ENCODE results near the gene CRAT.

The CRAT gene

DNA sequence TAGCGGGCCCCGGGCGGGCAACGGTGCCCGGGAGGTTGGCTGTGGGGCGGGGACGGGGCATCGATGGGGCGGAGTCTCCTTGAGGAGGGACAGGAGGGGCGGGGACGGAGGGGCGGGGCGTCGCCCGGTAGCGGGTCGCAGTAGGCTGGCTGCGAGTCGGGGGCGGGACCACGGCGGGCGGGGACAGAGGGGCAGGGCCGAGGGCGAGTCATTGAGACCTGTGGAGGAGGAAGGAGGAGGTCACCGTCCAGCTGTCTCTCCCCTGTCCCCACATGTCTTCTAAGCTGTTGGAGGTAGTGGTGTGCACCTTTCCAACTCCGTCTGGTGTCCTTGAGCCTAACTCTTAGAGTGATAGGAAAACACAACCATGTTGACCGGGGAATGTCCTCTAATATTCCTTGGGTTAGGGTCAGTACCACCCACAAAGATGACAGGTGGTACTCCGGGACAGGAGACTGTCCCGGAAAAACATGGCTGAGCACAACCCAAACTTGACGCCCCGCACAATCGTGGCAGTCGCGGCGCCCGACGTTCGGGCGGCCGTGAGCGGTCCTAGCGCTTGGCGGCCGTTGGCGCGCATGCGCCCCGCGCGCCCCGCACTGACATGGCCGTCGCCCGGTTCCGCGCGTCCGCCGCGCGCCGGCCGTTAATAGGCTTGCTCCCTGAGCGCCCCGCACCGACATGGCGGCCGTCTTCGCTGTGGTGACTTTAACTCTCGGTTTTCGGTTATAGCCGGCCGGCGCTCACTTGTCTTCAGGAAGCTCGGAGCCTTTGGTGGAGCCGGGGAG lies at the start of gene CRAT, which contains the start of gene PTPA:
Gene CRAT (minus strand): TSS at position 54 of the 788 bp plus-strand sequence. CDS start 284 bp downstream, outside the sequence.
Gene PTPA (plus strand): TSS at position 676 of the 788 bp plus-strand sequence. CDS start 186 bp downstream, outside the sequence.
- peak; percentile 96 for DNase-seq

DNA sequence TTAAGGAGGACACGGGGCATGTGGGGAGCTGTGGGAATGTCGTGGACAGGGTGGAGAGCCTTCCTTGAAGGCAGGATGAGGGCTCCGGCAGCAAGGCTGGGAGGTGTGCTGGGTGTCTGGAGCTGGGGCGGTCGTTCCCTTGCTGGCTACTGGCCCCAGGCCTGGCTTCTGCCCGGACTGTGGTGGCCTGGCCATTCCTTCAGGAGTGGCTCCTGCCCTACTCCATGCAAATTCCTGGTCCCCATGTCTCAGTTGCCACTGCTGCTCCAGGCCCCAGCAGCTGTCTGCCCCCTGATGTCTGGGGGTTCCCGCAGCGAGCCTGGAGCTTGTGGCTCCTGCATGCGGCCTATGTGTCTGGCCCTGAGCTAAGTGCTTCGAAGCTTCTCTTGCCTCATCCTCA lies 45.6 kb upstream of the CRAT start:
- DNase-seq: no peak

DNA sequence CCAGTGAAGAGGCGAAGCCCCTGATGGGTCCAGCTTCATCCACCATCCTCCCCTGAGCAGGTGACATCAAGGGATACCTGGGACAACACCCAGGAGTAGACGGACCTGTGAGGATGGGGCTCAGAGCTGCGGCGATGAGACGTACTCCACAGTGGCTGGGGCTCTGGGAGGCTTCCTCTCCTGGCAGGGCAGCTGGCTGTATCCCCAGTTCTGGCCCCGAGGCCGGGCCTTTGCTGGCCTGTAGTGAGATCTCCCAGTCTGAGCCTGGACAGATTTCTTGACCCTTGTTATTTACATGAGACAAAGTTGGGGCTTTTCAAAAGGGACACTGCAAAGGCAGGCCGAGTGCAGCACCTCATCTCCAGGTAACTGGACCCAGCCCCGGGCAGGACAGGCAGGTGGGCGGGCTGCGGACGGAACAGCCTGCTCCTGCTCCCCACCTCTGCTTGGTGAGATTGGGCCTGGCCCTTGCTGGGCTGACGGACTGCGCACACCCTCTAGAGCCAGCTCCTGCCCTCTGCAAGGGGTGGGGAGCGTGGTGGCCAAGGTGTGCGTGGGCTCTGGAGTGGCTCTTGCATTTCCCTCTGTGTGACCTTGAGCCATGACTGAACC lies 44.4 kb upstream of the CRAT start:
- DNase-seq: no peak

DNA sequence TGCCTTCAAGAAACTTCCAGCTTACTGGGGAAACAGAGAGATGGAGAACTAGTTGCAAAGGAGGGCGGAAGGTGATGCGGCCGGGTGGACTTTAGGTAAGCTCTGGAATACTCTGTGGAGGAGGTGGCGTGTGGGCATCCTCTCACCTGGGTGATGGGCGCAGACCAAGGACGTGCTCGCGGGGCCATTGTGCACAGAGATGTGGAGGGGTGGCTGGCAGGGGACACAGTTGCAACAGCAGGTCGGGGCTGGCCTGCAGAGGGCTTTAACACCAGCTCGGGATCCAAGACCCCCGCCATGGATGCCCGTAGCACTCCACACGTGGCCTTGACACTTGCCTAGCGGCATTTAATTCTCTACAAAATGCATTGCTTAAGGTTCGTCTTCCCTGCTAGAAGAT lies 40.9 kb upstream of the CRAT start:
- DNase-seq: no peak

DNA sequence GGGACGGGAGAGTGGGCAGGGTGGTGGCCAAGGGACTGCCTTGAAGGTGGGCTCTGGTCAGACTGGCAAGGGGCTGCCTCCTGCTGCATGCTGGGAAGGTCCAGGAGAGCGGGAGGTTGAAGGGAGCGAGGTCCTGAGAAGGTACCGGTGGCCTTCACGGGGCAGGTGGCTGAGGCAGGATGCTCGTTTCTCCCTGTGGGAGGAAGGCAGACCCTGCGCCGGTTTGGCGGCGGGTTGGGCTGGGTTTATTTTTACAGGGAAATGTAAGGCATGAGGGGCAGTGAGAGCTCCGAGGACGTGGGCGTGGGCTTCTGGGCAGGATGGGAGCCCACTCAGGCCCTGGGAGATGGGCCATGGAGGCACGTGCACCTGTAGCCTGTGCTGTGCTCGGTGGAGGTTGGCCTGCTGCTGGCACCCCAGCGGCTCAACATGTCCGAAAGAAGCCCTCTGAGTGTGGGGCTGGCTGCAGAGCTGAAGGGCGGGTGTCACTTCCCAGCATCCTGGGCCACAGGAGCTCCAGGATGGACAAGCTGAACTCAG lies 40.1 kb upstream of the CRAT start:
- no peak for DNase-seq

DNA sequence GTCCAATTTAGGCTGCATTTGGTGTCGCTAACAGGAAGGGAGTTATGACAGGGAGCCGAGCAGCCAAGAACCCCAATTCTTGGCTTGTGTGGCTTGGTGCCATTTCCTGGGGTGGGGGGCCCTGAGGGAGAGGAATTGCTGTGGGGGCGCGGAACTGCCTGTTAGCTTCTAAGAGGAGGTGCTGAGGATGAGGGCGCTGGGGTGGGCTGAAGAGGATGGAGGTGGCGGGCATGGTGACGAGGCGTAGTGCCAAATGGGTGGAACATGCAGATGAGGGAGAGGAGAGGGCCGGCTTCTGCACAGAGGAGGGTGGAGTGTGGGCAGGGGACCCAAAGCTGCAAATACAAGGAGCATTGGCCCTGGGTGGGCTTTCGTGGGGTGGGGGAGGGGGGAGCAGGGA lies 39.5 kb upstream of the CRAT start:
- DNase-seq: no peak

DNA sequence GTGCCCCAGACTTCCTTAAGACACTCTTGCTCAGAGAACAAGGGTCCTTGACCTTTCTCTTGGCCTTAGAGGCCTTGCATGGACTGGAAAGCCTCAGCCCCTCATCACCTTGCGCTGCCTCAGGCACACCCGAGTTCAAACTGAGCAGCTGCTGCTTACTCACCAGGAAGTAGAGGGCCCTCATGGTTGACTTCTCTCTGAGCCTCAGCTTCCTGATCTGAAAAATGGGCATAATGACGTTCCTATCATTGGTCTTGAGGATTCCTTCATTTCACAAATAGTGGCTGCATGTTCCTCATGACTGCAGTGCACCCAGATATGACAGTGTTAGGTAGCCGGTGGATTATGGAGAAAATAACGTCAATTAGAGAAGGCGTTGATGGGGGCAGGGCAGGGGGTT lies 38.8 kb upstream of the CRAT start:
- no peak for DNase-seq

DNA sequence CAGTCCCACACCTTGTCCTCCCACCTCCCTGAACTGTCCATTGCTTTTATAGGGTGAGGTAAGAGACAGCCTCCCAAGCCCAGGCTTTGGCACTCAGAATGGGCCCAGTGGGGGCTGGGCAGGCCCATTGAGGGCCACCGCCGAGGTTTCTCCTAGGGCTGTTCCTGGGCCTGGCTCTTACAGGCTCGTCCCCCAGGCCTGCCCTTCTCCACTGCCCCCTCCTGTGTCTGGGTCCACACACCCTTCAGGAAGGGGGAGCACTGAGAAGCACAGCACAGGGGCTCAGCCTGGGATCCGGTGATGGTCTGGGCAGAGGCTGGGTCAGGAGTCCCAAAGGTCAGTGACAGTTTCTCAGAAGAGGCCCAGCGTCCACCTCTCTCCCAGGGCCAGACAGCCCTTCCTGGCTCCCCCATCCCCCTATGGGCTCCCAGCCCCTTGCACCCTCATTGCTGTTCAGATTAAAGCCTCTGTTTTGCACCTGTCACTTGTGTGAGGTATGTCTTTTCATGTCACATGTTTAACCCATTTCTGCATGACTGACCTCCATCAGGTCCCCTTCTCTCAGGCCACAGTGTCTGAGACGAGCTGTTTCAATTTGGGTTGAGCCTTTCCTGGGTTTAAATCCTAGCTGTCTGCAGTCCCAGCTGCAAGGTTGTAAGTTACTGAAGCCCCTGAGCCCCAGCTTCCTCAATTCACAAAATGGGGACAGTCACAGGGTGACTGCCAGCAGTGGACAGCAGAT lies 38.0 kb upstream of the CRAT start:
- DNase-seq: no peak

DNA sequence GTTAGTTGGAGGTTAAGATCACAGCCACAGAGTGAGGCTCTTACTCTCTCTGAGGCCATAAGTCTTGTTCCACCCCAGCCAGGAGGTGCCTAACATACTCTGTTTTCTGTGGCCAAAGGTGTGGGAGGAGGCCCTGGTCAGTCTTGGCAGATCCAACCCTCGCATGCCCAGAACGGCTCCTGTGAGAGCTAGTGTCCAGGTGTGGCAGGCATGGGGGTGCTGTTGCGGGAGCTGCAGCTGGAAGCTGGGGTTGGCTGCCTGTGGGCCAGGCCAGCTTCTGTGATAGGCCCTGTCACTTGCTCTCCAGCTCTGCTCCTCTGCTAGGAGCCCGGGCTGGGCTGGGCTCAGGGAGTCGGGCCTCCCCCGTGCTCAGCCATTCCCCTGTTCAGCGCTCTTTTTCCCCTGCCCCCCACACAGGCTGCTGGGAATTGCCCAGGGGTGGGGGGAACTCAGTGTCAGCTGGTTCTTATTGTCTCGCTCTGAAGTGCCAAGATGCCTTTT lies 35.9 kb upstream of the CRAT start:
- no peak for DNase-seq

DNA sequence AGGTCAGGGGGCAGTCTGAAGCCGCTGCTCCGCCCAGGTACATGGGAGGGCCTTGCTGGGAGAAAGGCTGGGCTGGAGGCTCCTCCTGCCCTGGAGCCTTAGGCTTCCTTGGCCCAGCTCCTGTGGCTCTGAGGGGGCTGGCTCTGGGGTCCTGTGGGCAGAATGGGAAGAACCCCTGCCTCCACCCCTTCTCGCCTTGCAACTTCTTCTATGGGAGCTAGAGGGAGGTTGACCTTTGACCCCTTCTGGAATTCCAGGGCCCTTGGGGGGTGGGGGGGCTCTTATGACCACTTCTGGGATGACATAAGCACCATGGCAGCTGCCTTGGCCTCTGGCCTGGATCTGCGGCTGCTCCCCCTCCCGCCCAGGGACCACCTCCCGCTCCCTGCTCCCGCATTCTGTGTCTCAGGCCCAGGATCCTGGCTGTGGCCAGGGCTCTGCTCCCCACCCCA lies 35.3 kb upstream of the CRAT start:
- no peak for DNase-seq

DNA sequence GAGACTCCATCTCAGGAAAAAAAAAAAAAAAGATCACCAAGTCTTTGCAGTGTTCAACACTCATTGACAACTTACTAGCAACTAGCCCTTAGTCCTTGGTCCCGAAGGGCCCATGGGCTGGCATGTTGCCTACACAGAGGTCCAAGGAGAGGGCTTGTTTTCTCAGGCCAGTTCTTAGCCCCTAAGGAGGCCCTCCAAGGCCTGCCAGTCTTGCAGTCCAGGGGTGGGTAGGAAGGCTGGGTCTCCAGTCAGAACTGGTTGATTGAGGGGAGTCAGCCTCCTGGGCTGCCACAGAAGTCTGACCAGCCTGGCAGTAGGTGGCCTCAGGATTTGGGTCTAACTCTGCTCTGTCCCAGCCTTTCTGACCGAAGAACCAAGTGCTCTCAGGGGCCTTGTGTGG lies 34.7 kb upstream of the CRAT start:
- DNase-seq: no peak

DNA sequence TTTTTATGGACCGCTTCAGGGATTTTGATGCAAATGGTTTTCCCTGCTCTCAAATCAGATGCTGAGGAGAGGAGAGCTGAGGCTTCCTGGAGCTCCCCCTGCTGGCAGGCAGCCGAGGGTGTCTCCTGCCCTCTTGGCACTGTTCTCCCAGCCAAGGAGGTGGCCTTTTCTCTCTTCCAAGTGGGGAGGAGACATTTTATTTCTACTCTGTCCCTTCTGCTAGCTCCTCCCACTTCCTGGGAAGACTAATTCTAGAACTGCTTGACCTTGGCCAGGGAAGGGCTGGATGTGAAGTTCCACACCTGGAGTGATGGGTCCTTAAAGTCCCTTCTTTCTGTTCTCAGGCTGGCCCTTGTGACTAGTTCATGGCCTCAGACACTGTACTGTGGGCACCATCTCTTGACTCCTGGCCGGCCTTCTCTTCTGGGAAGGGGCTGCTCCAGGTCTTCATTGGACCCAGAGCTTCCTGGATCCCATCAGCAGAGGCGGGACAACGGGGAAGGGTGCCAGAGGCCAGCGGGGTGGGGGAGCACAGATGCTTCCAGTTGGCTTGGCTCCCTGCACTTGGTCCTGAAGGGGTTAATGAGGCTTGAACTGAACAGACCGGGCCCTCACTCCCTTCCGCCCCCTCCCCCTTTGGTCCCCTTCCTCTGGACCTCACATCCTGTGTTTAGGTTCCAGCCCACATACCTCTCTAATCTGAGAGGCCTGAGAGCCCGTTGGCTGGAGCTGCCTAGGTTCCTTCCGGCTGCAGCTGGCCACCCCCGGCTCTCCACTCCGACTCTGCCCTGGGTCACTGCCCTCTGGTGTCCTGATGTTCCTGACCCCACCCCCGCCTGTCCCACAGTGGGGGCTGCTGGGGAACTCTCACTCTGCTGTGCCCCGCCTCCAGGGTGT lies 32.7 kb upstream of the CRAT start:
- DNase-seq: peak; percentile 70

DNA sequence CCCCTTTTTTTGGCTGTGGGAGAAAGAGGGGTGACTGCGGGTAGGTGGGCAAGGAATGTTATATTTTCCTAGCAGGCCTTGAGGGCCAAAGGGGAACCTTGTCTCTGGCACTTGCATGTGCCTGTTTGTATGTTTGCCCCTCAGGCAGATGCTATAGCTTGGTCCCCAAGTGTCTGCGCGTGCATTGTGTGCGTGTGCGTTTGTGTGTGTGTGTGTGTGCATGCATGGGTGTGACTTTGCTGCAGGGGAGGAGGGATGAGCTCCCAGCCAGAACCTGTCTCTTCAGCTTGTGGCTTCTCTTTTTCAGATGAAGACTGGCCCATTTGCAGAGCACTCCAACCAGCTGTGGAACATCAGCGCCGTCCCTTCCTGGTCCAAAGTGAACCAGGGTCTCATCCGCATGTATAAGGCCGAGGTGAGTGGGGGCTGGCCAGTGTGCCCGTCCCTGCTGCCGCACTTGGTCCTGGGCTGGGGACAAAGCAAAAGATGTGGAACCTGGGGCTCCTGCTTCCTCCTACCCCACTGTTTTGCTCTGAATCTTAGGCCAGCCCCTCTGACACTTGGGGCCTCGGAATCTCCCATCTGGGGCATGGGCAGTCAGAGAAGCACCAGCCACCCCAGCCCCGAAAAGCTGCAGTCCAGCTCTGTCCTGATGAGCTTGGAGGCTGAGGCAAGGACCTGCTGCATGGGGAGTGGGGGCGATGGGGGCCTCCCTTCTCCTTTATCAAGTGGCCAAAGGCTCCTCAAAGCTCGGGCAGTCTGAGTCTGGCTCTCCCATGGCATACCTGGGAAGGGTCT lies 31.7 kb upstream of the CRAT start:
- DNase-seq: no peak

DNA sequence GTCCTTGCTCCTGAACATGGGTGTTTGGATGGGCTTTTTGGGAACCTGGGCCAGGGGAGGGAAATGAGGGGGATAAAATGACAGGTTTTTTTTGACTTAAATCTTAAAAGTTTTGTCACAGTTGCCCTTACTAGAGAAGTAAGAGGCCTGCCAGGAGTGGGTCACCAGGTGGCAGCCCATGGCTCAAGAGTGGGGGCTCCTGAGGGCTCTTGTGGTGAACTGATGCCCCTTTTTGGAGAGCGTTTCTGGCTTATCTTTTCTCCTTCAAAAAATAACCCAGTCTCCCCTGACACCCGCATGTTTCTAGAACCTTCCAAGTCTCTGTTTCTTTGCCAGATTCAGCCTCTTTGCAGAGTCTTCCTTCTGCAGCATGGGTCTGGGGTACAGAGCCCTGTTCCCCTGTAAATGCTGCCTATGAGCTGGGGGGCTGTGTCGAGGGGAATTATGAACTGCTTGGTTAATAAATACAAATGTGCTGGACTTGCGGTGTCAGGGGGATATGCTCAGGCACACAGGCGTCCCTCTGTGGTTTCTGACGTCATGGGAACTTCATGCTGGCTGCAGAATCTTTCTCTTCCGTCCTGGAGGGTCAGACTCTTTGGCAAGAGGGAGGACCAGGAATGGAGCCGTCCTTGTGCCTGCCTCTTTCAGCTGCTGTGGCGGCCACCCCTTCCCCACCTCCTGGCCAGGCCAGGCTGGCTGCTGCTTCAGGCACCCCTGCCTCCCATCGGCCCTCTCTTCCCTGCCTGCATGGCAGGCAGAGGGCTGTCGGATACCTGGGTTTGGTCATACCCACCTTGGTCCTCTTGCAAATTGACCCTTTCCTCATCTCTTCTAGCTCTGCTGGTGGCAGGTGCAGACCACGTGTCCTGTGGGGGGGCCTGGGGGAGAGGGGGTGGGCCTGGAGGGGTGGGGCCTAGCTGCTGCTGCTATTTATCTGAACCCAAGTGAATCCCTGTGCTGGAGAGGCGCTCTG lies 30.8 kb upstream of the CRAT start:
- peak; percentile 23 for DNase-seq

DNA sequence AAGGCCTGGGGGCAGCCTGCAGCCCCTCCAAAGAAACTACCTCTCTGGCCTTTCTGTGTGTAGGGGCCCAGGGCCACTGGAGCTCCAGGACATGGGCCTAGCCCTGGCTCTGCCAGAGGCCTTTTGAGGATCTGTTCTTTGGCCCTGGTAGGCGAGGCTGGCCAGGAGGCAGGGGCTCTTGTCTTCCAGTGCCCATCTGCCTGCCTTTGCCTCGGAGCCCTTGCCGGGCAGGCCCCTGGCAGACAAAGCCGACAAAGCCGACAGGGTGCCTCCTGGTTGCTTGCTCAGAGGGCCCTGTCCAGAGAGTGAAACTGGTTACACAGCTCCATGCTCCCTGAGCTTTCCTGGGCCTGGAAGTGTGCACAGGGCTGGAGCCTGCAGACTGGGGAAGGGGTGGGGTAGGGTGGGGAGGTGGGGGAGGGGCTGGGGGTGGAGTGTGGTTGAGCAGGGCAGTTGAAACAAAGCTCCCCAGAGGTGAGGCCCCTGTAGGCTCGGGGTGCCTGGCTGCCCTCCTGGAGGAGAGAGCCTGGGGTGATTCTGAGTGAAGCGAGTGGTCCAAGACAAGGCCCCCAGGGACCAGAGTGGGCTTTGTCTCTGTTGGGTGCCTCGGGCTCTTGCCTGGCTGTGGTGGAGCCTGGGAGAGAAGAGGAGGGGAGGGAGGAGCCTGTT lies 29.9 kb upstream of the CRAT start:
- peak; percentile 12 for DNase-seq

DNA sequence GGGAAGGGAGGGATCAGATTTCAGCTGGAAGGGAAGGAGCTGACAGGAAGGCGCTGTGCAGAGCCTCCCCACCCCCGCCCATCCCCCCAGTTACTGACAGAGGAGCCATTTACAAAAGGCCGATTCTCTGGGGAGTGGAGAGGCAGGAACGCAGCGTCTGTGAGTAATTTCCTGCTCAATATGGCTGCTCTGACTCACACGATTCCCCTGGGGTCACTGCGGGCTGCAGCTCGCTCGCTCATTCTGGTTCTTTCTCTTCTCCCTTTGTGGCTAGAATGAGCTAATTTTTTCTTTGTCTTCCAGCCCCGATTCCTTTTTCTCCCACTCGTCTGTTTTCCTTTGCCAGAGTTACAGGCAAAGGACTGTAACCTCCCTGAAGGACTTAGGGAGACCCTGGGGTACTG lies 29.4 kb upstream of the CRAT start:
- DNase-seq: peak; percentile 83

DNA sequence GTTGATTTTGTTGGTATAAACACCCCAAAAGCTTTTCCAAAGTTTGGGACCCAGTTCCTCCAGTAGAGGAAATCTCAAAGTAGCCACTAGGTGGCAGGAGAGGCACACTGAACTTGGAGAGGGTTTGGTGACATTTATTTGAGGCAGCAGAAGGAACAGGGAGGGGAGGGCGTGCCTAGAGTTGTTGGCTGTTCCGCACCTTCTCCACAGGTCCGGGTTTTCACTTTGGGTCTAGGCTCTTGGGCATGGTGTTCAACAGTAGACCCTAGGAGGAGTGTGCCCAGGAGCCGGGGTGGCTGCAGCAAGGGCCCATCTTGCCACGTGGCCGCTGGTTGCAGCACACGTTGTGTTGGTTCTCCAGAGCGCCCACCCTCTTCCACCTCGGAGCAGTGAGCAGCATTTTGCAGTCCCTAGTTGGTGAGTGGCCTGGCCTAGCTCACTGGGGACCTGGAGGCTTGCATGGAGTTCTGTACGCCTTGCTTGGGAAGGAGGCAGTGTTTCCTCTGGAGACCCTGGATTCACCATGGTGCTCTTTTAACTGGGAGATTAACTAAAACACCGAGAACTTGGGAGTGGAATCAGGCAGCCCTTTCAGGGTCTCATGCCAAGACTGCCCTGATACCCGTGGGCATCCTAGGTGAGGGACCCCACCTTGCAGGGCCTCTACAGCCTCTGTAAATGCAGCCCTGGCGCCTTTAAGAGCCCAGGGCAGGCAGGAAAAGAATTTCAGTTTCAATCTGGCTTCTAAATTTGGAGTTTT lies 28.8 kb upstream of the CRAT start:
- peak; percentile 85 for DNase-seq

DNA sequence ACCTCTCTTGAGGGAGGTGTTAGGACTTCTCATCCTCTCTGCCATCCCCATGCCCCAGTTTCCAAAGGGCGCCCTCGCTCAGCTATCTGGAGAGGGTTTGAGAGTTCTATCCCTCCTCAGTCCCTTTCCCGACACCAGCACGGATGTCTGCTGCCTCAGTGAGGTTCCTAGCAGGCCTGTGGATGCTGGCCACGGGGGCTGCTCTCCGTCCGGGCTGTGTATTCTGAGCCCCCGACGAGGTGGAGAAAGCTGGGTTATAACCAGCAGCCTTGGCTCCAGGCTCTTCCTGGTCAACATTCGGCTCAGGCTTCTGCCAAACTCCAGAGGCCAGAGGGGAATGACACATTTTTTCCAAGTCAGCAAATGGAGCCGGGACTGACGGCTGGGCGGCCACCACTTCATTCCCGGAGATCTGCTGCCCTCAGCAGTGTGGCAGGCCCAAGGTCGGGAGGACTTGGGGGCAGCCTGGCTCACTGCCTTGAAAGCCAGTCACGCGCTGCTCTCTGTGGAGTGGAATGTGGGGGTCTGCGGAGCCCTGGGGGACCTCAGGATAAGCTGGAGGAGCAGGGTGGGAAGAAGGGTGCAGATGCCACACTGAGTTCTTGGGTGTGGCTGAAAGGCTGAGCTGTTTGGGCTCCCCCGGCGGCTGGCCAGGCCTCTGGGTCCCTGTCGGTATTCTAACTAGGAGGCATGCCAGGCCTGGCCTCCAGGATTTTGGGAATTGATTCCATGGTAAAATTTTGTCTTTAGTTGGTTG lies 28.1 kb upstream of the CRAT start:
- DNase-seq: no peak

Measured in CD4-positive, alpha-beta T cell treated with Interleukin-21 for 1 hour (primary cell).